ENCODE data around the gene DACT3.

GRCh38 chr19:46630586-46631205 lies 30.3 kb downstream of the DACT3 start:
- TF ChIP-seq EZH2phosphoT487 (IDR thresholded peaks at IDR 0.05; ENCODE audit: borderline replicate concordance, low read depth) = no peak
- no peak for TF ChIP-seq CTCF (IDR thresholded peaks at IDR 0.05)
- TF ChIP-seq FOXM1 (IDR thresholded peaks at IDR 0.05; ENCODE audit: low read depth) = no peak
- TF ChIP-seq GABPA (IDR thresholded peaks at IDR 0.05; ENCODE audit: low read depth) = no peak
- TF ChIP-seq RCOR1 (IDR thresholded peaks at IDR 0.05; ENCODE audit: low read length) = peak; percentile 88
- peak; percentile 71 for TF ChIP-seq TCF12 (IDR thresholded peaks at IDR 0.05)
- TF ChIP-seq SMC3 (IDR thresholded peaks at IDR 0.05; ENCODE audit: low read depth, low read length) = no peak
- no peak for TF ChIP-seq FOSL2 (IDR thresholded peaks at IDR 0.05; ENCODE audit: borderline replicate concordance, low read depth)

Data from SK-N-SH (cell line).